ENCODE data around the gene ELOF1.
"Not testable (repeated sequence)": the region's sequence is repeated elsewhere in the genome, so short reads cannot be mapped to it uniquely, and the experiment has no call there.

ELOF1 gene

GRCh38 chr19:11586331-11586730 lies 27.3 kb upstream of the ELOF1 start:
- DNase-seq (ENCODE audit: insufficient read length) (no peak), FAIRE-seq (no peak)
- TF ChIP-seq TAF1 (IDR thresholded peaks at IDR 0.05; ENCODE audit: borderline replicate concordance, low read depth, low read length) (no peak), POLR2A (IDR thresholded peaks at IDR 0.05; ENCODE audit: low read depth, low read length) (no peak), POLR2AphosphoS5 (IDR thresholded peaks at IDR 0.05; ENCODE audit: low read depth, low read length) (no peak)

GRCh38 chr19:11581740-11582139 lies 22.7 kb upstream of the ELOF1 start:
- TF ChIP-seq POLR2A (IDR thresholded peaks at IDR 0.05; ENCODE audit: low read depth, low read length) = no peak
- no peak for TF ChIP-seq TAF1 (IDR thresholded peaks at IDR 0.05; ENCODE audit: borderline replicate concordance, low read depth, low read length)
- no peak for TF ChIP-seq POLR2AphosphoS5 (IDR thresholded peaks at IDR 0.05; ENCODE audit: low read depth, low read length)
- FAIRE-seq = peak; percentile 72
- DNase-seq (ENCODE audit: insufficient read length) = no peak

GRCh38 chr19:11580116-11580515 lies 21.1 kb upstream of the ELOF1 start:
- no peak for TF ChIP-seq TAF1 (IDR thresholded peaks at IDR 0.05; ENCODE audit: borderline replicate concordance, low read depth, low read length)
- no peak for TF ChIP-seq POLR2AphosphoS5 (IDR thresholded peaks at IDR 0.05; ENCODE audit: low read depth, low read length)
- no peak for TF ChIP-seq POLR2A (IDR thresholded peaks at IDR 0.05; ENCODE audit: low read depth, low read length)
- no peak for FAIRE-seq
- DNase-seq (ENCODE audit: insufficient read length) = no peak

- FAIRE-seq = peak; percentile 53
- TF ChIP-seq POLR2A (IDR thresholded peaks at IDR 0.05; ENCODE audit: low read depth, low read length) (no peak), TAF1 (IDR thresholded peaks at IDR 0.05; ENCODE audit: borderline replicate concordance, low read depth, low read length) (no peak), POLR2AphosphoS5 (IDR thresholded peaks at IDR 0.05; ENCODE audit: low read depth, low read length) (no peak)
Observed at GRCh38 chr19:11578258-11579142, 19.5 kb upstream of the ELOF1 start.

GRCh38 chr19:11577451-11578257 lies 18.6 kb upstream of the ELOF1 start, which contains the start of gene ACP5:
TSS of gene ACP5 (minus strand) at chr19:11577645. CDS start at chr19:11577317, 328 bp downstream.
- no peak for FAIRE-seq
- DNase-seq (ENCODE audit: insufficient read length) = no peak
- TF ChIP-seq TAF1 (IDR thresholded peaks at IDR 0.05; ENCODE audit: borderline replicate concordance, low read depth, low read length) (no peak), POLR2A (IDR thresholded peaks at IDR 0.05; ENCODE audit: low read depth, low read length) (no peak), POLR2AphosphoS5 (IDR thresholded peaks at IDR 0.05; ENCODE audit: low read depth, low read length) (no peak)

More at GRCh38 chr19:11578258-11579142, 19.5 kb upstream of the ELOF1 start:
- DNase-seq (ENCODE audit: insufficient read length) = peak; percentile 68

GRCh38 chr19:11576227-11576626 lies 17.2 kb upstream of the ELOF1 start:
- TF ChIP-seq POLR2A (IDR thresholded peaks at IDR 0.05; ENCODE audit: low read depth, low read length) = no peak
- no peak for TF ChIP-seq TAF1 (IDR thresholded peaks at IDR 0.05; ENCODE audit: borderline replicate concordance, low read depth, low read length)
- no peak for TF ChIP-seq POLR2AphosphoS5 (IDR thresholded peaks at IDR 0.05; ENCODE audit: low read depth, low read length)
- DNase-seq (ENCODE audit: insufficient read length) (no peak), FAIRE-seq (no peak)

GRCh38 chr19:11574689-11575088 lies 15.7 kb upstream of the ELOF1 start:
- no peak for DNase-seq (ENCODE audit: insufficient read length)
- FAIRE-seq = no peak
- TF ChIP-seq POLR2A (IDR thresholded peaks at IDR 0.05; ENCODE audit: low read depth, low read length) (no peak), POLR2AphosphoS5 (IDR thresholded peaks at IDR 0.05; ENCODE audit: low read depth, low read length) (no peak), TAF1 (IDR thresholded peaks at IDR 0.05; ENCODE audit: borderline replicate concordance, low read depth, low read length) (no peak)

- not testable (repeated sequence) for FAIRE-seq; DNase-seq (ENCODE audit: insufficient read length)
Observed at GRCh38 chr19:11573763-11574162, 14.7 kb upstream of the ELOF1 start.

GRCh38 chr19:11573354-11573753 lies 14.3 kb upstream of the ELOF1 start:
- not testable (repeated sequence) for FAIRE-seq; DNase-seq (ENCODE audit: insufficient read length)

- DNase-seq (ENCODE audit: insufficient read length) (peak; percentile 4), FAIRE-seq (no peak)
- TF ChIP-seq POLR2AphosphoS5 (IDR thresholded peaks at IDR 0.05; ENCODE audit: low read depth, low read length) = no peak
- TF ChIP-seq TAF1 (IDR thresholded peaks at IDR 0.05; ENCODE audit: borderline replicate concordance, low read depth, low read length) = no peak
- no peak for TF ChIP-seq POLR2A (IDR thresholded peaks at IDR 0.05; ENCODE audit: low read depth, low read length)
Observed at GRCh38 chr19:11570039-11570462, 11.0 kb upstream of the ELOF1 start.

GRCh38 chr19:11566164-11566563 lies 7.1 kb upstream of the ELOF1 start:
- DNase-seq (ENCODE audit: insufficient read length) (no peak), FAIRE-seq (no peak)
- TF ChIP-seq TAF1 (IDR thresholded peaks at IDR 0.05; ENCODE audit: borderline replicate concordance, low read depth, low read length) (no peak), POLR2A (IDR thresholded peaks at IDR 0.05; ENCODE audit: low read depth, low read length) (no peak), POLR2AphosphoS5 (IDR thresholded peaks at IDR 0.05; ENCODE audit: low read depth, low read length) (no peak)

GRCh38 chr19:11565649-11565980 lies 6.6 kb upstream of the ELOF1 start:
- FAIRE-seq; DNase-seq (ENCODE audit: insufficient read length): not testable (repeated sequence)

- not testable (repeated sequence) for FAIRE-seq; DNase-seq (ENCODE audit: insufficient read length)
Observed at GRCh38 chr19:11564082-11564807, 5.2 kb upstream of the ELOF1 start.

Measured in GM12892 (cell line).